ENCODE data around the gene ZBTB3. TPM values are rescaled to one million over a fixed set of nuclear protein-coding genes. Genes with fewer than 3 reads are reported as not detected.

ZBTB3 gene
- total RNA-seq, 2 experiments from 2014 or later: 2.3 to 3.5 TPM

DNA sequence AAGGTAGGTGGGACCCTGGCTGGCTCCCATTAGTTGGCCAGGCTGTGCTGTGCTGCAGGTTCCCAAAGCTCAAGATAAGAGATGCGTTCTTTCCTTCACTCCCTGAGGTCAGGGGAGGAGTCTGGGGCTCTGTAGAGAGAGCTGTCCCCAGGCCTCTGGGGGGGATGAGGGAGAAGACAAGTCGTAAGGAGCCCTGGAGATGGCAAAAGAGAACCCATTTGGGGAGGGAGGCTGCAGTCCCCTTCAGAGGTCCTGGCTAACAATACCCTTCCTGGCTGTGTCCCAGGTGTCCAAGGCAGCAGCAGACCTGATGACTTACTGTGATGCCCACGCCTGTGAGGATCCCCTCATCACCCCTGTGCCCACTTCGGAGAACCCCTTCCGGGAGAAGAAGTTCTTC lies 45.6 kb downstream of the ZBTB3 start:
- peak in 3 of 14 experiments; percentile 8 to 45 (median 19) for DNase-seq
- H3K4me3 Mint-ChIP-seq: peak overlapping the region; percentile 88
- H3K9me3 Mint-ChIP-seq: no peaks in the 10 kb centered on the region
- Histone ChIP-seq H3K4me1 (ENCODE audit: insufficient read depth, low read length) (peaks cover 54% of the 10 kb centered on the region), H3K27me3 (ENCODE audit: control insufficient read depth in 1 of 2, insufficient read depth in 2 of 2, low read length in 2 of 2) (no peaks in the 10 kb centered on the region), H3K9me3 (ENCODE audit: control insufficient read depth in 1 of 2, insufficient read depth in 1 of 2, low read length in 2 of 2) (no peaks in the 10 kb centered on the region), H3K4me3 (ENCODE audit: low read length) (peak overlapping the region; percentile 85), H3K36me3 (ENCODE audit: insufficient read depth, low read length) (peaks cover 26% of the 10 kb centered on the region), H3K27ac (ENCODE audit: low read depth in 1 of 2, low read length in 2 of 2) (peak overlapping the region; percentile 85 to 94)
- POLR2A ChIA-PET: interaction anchor here (0.7 to 9.9 kb wide), 26 partner anchors 12 to 173 kb away, joined by 3 to 165 read pairs (median 13); partner anchors contain the start of genes B3GAT3, C11orf98, CSKMT and EEF1G
- intact Hi-C loops (cut with DNase I, micrococcal nuclease): loop anchor here (2.0 to 5.0 kb wide), 4 partner anchors 36 to 149 kb away; partner anchors contain the start of genes LBHD1 (in 2 of the 2), UQCC3 (in 2 of the 2), GANAB (in 1 of the 2) and TUT1 (in 1 of the 2)
- H3K4me1 Mint-ChIP-seq (ENCODE audit: low read depth): peaks cover 55% of the 10 kb centered on the region
- no peak for TF ChIP-seq CTCF (IDR thresholded peaks at IDR 0.05)
- ATAC-seq (ENCODE audit: poor library complexity): no peak
- CTCF ChIA-PET: interaction anchor here (1.1 to 1.5 kb wide), 3 partner anchors 28 to 284 kb away, joined by 3 to 7 read pairs (median 6); partner anchors contain the start of gene TMEM179B
- no peaks in the 10 kb centered on the region for H3K27me3 Mint-ChIP-seq
- H3K27ac Mint-ChIP-seq: peak overlapping the region; percentile 92
- H3K36me3 Mint-ChIP-seq (ENCODE audit: low read depth): peaks cover 42% of the 10 kb centered on the region

DNA sequence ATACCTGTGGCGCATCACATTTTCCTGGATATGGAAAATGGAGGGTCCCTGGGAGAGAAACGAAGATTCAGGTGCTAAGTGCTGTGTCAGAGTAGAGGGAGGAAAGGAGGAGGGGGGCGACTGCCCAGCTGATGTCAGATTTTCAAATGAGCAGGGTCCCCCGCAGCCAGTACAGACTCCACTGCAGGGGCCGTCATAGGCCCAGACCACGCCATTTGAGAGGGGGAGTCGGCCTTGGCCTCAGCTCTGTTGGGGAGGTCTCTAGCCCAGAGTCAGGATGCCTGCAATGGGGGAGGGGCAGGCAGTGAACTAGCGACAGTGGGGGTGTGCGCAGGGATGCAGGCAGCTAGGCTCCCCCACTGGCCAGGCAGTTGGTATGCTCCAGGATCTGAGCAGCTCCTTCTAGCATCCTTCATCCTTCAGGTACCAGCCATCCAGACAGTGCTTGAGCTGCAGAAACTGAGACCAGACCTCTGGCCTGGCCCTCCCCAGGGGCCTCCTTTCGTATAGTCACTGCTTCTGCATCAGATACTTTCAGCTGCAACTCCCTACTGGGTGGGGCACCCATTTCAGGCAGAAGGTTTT lies 46.6 kb downstream of the ZBTB3 start, which contains the start of the genes BSCL2 and GNG3:
TSS of gene BSCL2 (minus strand) at position 148 of the 585 bp plus-strand sequence. CDS start 229 bp downstream, outside the sequence.
TSS of gene GNG3 (plus strand) at position 400 of the 585 bp plus-strand sequence. CDS start 620 bp downstream, outside the sequence.
- intact Hi-C loops (cut with DNase I, micrococcal nuclease): loop anchor here (5.0 kb wide), 3 partner anchors 35 to 150 kb away; partner anchors contain the start of genes LBHD1 (in 2 of the 2), UQCC3 (in 2 of the 2) and TUT1 (in 1 of the 2)
- POLR2A ChIA-PET: interaction anchor here (0.6 to 9.9 kb wide), 13 partner anchors 8 to 174 kb away, joined by 3 to 165 read pairs (median 14); partner anchors contain the start of genes C11orf98, CSKMT, GANAB and HNRNPUL2
- peaks cover 35% of the 10 kb centered on the region for H3K36me3 Mint-ChIP-seq (ENCODE audit: low read depth)

More for the DNA sequence above, 46.6 kb downstream of the ZBTB3 start, which contains the start of the genes BSCL2 and GNG3:
- Histone ChIP-seq H3K27me3 (ENCODE audit: control insufficient read depth in 1 of 2, insufficient read depth in 2 of 2, low read length in 2 of 2) (no peaks in the 10 kb centered on the region), H3K9me3 (ENCODE audit: control insufficient read depth in 1 of 2, insufficient read depth in 1 of 2, low read length in 2 of 2) (no peaks in the 10 kb centered on the region), H3K4me1 (ENCODE audit: insufficient read depth, low read length) (peaks cover 51% of the 10 kb centered on the region), H3K36me3 (ENCODE audit: insufficient read depth, low read length) (peaks cover 17% of the 10 kb centered on the region), H3K27ac (ENCODE audit: low read depth in 1 of 2, low read length in 2 of 2) (peak within 1 kb of the TSS; percentile 85 to 94), H3K4me3 (ENCODE audit: low read length) (peak within 1 kb of the TSS; percentile 85)
- no peaks in the 10 kb centered on the region for H3K9me3 Mint-ChIP-seq
- H3K27ac Mint-ChIP-seq: peak within 1 kb of the TSS; percentile 92
- ATAC-seq (ENCODE audit: poor library complexity) (no peak), DNase-seq (peak in 1 of 14 experiments; percentile 52)
- CTCF ChIA-PET: no interaction called here
- H3K4me3 Mint-ChIP-seq: peak within 1 kb of the TSS; percentile 88
- H3K27me3 Mint-ChIP-seq: no peaks in the 10 kb centered on the region
- no peak for TF ChIP-seq CTCF (IDR thresholded peaks at IDR 0.05)
- H3K4me1 Mint-ChIP-seq (ENCODE audit: low read depth): peaks cover 46% of the 10 kb centered on the region

Data from CD4-positive, alpha-beta T cell (primary cell).